Measurements from ENCODE around the gene MAGI2.
"Not testable (repeated sequence)": the region's sequence is repeated elsewhere in the genome, so short reads cannot be mapped to it uniquely, and the experiment has no call there.

MAGI2 gene

DNA sequence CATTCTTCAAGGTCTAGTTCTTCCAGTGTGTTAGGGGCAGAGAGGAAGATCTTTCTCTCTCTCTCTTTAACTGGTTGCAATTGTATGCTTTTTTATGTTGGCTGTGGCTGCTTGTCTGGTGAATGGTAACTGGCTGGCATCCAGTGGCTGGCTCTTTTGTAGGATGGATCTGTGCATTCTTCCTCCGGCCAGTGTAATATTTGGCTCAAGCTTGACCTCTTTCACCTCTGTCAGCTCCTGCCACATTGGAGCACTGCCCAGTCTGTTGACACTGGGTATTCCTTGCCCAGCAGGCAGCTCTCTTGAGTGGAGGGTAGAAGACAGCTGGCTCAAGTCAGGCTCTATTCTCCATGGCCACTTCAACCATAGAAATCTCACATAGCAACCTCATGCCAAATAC is 1126.6 kb downstream of the MAGI2 start:
- DNase-seq: no peak

DNA sequence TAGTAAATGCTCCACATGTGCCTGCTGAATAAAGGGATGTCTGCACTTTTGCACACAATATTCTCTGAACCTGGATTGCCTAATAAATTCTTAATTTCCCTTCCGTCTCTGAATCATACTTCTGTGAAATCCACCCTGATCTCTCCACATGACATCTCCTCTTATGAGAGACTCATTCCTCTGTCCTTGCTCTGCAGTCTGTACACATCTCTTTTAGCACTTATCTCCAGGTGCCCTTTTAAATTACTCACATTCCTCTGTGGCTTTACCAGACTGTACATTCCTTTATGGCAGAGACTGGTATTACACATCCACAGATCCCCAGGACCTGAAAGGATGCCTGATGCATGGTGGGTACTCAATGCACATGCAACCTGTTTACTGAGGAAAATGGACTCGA is 1127.3 kb downstream of the MAGI2 start:
- no peak for DNase-seq

DNA sequence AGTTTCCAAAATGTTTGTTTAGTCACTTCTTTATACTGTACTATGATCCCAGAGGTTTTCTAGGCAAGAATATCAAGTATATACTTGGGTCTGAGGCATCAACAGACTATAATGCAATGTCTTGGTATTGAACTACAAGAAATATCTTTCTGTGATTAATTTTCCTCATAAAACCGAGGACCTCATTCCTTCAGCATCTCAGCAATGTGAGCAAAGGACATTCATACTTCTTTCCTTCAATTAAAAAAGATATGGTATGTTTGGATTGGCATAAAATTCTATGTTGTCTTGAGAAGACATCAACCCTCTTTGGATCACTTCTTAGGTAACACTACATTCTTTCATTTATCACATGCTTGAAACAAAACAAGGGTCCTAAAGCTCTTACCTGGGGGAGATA is 1130.3 kb downstream of the MAGI2 start:
- DNase-seq: no peak

DNA sequence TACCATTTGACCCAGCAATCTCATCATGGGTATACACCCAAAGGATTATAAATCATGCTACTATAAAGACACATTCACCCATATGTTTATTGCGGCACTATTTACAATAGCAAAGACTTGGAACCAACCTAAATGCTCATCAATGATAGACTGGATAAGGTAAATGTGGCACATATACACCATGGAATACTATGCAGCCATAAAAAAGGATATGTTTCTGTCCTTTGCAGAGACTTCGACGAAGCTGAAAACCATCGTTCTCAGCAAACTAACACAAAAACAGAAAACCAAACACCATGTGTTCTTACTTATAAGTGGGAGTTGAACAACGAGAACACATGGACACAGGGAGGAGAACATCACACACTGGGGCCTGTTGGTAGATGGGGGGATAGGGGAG is 1131.2 kb downstream of the MAGI2 start:
- not testable (repeated sequence) for DNase-seq

DNA sequence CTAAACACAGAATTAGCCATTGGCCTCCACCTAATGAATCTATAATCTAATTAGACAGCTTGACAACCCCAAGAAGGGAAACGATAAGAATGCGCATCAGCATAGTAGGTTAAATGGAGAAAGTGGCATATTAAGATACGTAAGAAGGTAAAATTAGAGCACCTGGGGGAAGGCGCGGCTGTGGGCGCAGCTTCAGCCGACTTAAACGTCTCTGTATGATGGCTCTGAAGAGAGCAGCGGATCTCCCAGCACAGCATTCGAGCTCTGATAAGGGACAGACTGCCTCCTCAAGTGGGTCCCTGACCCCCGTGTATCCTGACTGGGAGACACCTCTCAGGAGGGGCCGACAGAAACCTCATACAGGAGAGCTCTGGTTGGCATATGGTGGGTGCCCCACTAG is 1136.1 kb downstream of the MAGI2 start:
- DNase-seq: no peak

DNA sequence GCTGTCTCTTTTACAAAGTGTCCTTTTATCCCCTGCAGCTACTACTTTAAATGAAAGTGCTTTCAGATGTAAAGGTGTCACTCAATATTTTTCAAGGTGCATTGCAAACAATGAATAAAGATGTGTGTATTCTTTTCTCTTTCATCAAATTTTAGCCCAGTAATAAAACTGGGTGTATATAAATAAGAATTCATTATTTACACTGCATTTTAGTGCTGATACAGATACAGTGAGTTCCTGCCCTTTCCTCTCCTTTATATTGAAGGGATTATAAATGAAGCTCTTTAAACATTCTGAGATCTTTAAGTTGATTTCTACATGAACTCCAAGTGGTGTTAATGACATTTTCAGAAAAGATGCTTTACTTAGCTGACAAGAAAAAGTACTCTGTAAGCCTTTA is 1137.4 kb downstream of the MAGI2 start:
- no peak for DNase-seq

DNA sequence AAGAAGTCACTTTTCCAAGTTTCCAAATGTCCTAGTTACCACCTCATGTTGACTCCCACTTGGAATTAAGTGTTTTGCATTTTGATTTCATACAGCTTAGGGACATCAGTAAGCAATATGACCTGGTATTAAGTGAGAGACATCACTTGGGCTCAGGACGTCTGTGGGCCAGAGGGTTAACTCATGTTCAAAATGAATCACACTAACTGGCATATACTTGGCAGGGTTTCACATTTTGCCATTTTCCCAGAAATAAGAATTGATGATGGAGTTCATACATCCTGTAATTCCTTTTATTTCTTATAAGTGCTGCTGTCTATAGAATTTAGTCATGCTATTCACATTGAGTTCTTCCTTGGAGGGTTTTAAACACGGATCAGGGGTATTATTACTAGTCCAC is 1138.3 kb downstream of the MAGI2 start:
- no peak for DNase-seq

DNA sequence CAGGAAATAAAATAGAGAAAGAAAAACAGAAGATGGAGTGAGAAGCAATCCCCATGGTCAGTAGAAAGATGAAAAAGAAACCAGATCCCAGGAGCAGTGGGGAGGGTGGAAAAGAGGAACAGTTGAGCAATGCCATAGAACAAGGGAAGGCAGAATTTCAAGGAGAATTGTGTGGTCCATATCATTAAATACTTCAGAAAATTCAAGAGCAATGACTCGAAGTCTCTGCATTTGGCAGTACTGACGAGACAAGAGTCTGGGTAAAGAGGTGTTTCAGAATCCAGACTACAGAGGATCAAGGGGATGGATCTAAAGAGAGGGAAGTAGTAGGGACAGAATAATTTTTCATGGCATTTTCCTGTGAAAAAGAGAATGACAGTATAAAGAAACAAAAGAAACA is 1142.3 kb downstream of the MAGI2 start:
- no peak for DNase-seq

DNA sequence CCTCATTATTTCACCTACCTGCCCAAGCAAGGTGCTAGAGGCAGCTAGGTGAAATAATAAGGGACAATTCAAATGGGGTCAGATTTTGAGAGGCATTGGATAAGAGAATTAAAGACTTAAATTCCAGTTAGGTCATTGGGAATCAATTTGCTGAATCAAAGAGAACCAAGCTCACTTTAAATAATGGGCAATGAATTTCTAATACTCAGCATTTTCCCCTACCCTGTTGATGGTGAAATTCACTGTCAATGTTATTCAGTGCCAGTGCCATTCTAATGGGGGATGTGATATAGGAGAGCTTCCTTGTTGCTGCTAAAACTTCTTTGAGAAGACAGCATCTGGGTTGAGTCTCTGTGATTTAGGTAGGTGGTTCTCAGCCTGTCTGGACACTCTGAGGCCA is 1145.6 kb downstream of the MAGI2 start:
- no peak for DNase-seq

DNA sequence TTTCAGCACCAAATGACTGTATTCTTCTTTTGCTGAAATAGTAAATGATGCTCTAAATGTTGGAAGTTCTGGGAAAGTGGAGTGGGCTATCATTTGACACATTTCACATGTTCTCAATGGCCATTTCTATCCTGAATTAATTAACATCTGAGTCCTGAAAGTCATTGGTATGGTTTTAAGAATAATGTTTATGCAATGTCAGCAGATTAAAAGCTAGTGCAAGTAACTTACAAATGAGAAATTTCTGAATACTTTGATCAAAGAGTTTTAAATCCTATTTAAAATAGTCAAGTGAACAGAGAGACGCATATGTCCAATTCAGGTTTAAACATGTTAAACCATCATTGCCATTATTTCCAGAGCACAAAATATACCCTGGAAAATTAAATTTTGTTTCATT is 1146.8 kb downstream of the MAGI2 start:
- no peak for DNase-seq

DNA sequence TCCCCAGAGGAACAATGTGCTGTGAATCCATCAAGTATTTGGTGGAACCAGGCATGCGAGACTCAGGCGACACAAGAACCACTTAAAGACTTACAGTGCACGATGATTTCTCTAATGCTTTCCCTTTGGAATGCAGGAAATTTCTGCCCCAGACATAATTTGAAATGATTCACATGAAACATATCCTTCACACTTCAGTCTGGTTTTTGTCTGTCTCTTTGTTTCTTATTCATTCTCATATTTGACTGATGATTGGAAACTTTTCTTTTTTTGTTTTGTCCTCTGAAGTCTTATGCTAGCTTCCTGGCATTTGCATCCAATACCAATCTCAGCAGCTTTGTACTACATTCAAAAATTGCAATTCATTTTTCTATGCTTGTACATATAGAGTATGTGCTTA is 1152.1 kb downstream of the MAGI2 start:
- DNase-seq: peak; percentile 35

DNA sequence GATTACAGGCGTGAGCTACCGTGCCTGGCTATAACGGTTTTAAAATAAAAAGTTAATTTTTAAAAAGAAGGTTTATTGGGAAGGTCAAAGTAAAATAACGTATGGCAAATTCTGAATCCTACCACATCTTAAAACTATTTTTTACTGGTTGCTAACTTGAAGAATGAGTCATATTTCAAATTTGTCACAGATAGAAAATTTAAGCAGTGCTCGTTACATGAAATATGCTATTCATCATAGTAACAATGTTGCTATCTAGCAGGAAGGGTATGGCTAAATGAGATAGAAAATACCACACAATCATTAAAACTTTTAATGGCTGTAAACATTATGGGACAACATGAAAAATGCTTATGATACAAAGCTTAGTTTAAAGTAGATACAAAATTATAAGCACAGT is 1154.4 kb downstream of the MAGI2 start:
- no peak for DNase-seq

DNA sequence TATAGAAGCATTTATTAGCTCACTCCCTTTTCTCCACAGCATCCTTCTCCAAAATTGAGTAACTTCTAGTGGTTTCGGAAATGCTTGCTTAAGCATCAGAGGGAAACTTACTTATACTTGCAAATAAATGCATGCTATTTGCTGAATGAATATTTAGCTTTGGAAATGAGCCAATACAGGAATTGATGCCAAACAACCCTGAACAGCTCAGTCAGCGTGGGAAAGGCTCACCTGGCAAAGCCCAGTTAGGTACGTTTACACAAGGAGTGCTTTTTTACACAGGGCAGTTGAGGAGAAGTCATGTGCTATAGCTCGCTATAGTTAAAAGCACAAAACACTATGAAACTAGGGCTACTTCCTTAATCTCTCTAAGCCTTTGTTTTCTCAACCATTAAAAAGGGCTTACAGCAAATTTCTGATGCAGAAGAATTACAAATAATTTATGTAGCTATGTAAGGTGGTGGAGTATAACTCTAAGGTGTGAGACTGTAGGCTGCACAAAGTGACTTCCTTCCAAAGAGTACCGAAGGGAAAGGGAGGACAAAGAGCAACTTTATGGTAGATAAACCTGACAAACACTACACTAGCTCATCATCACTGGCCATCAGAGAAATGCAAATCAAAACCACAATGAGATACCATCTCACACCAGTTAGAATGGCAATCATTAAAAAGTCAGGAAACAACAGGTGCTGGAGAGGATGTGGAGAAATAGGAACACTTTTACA is 1156.7 kb downstream of the MAGI2 start:
- DNase-seq: no peak

DNA sequence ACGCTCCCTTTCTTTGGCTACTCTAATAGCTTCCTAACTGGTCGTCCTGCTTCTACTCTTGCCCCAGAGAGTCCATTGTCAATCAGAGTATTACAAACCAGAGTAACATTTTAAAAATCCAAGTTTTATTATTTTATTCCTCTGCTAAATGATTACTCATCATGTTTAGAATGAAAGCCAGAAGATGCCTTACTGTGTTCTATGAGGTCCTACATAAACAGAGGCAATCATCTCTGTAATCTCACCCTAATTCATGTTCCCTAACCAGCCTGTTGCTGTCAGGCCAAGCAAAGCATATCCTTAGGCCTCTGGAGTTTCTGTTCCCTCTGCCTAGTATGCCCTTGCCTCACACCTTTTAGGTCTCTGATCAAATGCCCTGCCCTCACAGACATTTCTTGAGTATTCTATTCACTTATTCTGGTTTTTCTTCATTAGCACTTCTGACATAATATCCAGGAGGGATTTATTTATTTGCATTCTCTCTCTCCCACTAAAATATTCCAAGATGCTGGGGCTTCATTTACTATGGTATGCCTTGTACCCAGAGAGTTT is 1157.3 kb downstream of the MAGI2 start:
- DNase-seq: no peak

DNA sequence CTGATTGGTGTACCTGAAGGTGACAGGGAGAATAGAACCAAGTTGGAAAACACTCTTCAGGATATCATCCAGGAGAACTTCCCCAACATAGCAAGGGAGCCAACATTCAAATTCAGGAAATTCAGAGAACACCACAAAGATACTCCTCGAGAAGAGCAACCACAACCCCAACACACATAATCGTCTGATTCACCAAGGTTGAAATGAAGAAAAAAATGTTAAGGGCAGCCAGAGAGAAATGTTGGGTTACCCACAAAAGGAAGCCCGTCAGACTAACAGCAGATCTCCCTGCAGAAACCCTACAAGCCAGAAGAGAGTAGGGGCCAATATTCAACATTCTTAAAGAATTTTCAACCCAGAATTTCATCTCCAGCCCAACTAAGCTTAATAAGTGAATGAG is 1164.0 kb downstream of the MAGI2 start:
- not testable (repeated sequence) for DNase-seq

DNA sequence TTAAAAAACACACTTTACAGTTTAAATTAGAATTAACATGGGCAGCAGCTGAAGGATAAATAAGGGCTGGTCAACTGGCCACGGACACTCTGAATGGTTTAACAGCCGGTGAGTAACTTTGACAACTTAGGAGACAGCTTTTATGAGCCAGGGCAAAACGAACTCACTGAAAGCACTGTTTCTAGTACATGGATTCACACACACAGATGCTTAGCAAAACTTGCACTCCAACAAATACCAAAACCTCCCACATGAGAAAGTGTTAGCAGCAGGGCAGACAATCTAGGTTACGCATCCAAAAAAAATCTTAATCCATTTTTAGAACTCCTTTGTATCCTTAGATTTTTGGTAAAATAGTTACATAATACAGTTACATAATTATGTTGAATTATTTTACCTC is 1168.5 kb downstream of the MAGI2 start:
- no peak for DNase-seq

DNA sequence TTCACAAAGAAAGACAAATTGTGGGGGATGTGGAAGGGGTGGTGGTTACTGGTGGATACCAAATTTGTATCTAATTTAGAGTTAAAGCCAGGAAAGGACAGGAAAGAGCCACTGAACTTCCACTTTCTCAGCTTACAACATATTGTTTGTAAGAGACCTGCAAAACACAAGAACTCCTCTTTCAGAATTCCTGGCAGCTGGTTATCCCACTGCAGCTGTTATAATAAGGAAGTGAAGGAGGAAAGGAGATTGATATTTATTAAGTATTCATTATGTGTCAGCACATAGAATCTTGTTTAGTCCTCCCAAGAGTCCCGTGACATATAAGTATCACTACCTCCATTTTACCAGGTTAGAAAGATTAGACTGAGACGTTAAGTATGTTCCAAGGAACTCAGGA is 1173.2 kb downstream of the MAGI2 start:
- no peak for DNase-seq

DNA sequence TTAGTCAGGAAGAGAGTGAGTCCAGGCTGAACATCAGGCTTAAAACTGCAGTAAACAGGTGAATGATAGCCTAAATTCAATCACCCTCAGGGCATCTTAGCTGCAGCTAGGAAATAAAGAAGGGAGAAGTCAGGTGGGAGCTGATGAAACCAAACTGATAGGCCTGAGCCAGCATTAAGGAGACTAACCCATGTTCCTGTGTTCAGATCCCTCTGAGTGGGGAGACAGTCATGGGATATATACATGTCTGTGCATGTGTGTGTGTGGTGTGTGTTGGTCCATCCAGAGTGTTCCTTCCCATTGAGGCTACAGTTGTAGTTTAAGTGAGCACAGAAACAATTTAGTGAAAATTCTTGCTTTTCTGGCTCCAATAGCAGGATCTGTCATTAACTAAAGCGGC is 1174.0 kb downstream of the MAGI2 start:
- DNase-seq: no peak

DNA sequence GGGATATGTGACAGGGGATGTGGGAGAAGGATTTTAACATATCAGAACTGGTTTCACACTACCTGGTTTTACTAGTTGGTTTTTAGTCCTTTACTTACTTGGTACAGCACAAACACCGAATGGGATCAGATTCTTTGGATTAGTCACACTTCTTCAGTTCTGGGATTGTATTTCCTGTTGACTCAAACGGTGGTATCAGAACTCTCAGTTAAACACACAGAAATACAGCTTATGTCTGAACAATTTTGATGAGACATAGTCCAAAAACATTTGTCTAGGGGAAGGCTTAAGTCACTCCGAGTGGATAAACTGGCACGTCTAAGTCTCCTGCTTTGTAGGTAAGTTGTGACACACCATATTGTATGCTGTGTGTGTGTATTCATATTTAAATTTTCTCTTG is 1174.4 kb downstream of the MAGI2 start:
- DNase-seq: no peak

DNA sequence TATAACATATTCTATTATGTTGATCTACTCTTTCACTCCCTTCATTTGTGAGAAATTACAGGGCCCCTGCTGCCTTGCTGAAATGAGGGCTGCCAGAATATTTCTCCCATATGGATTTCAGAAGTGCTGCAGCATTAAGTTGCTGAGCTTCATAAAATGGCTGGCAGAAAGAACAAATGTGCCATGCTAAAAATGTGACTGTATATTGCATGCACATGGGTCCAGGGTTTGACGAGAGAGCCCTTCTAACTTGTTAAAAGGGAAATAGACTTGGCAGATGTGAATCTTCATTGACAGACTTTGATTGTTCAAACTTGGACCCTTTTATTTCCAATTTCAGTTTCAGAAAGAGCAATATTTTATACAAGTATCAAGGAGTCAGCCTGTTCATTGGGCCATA is 1186.3 kb downstream of the MAGI2 start:
- no peak for DNase-seq

DNA sequence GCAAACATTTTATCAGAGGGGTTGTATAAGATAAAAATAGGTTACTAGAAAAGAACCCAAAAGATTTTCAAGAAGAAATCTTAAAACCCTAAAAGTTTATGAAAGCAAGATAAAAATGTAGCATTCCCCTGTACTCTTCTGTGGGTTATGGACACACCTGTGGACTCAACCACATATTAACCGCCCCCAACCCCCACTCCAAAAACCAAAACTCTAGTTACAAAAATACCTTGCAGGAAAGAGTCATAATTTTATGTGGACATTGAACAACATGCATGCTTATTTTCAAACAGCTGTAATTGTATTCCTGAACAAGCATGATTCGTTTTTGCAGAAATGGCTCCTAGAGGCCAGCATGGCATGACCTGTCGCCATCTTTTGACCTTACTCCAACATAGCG is 1188.0 kb downstream of the MAGI2 start:
- DNase-seq: no peak

DNA sequence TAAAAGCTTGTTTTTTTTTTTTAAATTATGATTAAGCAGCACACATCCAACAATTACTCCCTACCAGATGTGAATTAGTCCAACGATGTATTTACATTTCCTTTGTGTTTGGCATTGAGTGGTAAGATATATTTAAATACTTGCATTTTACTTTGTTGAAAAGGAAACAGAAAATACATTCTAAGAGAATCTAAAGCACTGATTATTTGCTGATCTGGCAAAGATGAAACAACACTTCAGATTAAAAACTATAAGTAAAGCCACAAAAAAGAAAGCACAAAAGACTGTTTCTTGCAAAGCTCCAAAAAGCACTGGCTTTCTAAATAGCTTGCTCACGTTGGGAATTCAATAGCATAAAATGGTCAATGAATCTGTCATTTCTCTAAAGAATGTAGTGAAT is 1188.4 kb downstream of the MAGI2 start:
- no peak for DNase-seq

DNA sequence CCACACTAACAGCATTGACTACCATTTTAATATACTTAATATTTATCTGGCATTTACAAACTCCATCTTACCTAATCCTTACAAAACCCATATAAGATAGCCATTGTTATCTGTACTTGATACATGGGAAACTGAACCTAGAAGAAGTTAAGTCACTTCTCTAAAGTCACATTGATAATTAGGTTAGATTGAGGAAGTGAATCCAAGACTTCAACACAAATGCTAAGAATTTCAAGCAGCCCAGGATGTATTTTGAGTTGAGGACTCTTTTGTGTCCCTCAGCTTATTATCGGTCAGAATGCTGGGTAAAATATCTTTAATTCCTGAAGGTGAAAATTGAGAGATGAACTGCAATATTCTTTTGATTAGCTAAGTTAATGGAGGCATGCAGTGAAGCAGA is 1189.4 kb downstream of the MAGI2 start:
- no peak for DNase-seq

DNA sequence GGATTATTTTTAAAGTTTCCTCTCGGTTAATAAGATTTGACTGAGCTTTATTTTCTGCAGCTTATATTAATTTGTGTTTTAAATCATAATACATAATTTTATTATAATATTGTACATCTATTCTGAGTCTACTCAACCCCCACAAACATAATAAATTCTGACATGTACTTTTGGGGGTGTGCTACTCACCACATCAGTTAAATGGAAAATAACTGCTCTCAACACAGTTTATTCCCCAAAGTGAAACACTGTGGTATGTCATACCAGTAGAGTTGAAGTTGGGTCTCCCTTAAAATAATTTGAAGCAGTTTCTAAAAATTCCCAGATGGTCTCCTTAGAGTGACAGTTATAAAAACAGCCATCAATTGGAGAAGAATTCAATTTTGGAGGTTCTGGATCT is 1191.7 kb downstream of the MAGI2 start:
- no peak for DNase-seq

DNA sequence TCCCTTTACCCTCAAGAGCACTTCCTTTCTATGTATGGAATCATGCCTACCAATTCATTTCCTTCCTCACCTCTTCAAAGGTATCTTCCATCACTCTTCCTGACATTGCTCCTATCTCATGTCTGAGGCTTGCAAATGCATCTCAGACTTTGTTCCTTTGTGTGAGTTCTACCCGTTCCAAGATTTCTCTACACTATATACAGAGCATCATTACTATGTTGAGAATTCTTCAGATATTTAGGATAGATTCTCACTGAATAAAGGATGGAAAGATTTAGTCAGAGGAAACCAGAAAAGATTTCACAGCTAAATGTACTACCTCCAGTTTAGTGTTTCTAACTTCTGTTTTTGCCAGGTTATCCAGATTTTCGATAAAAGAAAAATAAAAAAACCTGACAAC is 1192.2 kb downstream of the MAGI2 start:
- DNase-seq: no peak

Measured in eye (tissue), 1 donor.